HG02943 (cell line): ENCODE measurements around the gene OSBPL8.

Experiments
- ATAC-seq: cut with Tn5 transposase; IDR thresholded peaks from one replicate; pipeline ENCODE4 v1.9.1; 2021; ENCODE audit warnings: mild to moderate bottlenecking, low read depth, moderate library complexity; ENCODE audit not compliant: unreplicated experiment

OSBPL8 gene

GRCh38 chr12:76559400-76560085, at the start of gene OSBPL8:
Gene OSBPL8, minus strand, starts transcription at chr12:76559771. Its CDS starts 72,220 bp downstream, at chr12:76487551.
- peak; percentile 81 for ATAC-seq

- ATAC-seq: no peak
Observed at GRCh38 chr12:76608070-76608469, 48.5 kb upstream of the OSBPL8 start.

GRCh38 chr12:76595056-76595455, 35.5 kb upstream of the OSBPL8 start:
- ATAC-seq: no peak

- no peak for ATAC-seq
Observed at GRCh38 chr12:76591476-76591875, 31.9 kb upstream of the OSBPL8 start.

- ATAC-seq: no peak
Observed at GRCh38 chr12:76590131-76590530, 30.6 kb upstream of the OSBPL8 start.

GRCh38 chr12:76588881-76589565, 29.5 kb upstream of the OSBPL8 start:
- ATAC-seq: no peak

GRCh38 chr12:76587428-76588178, 28.0 kb upstream of the OSBPL8 start:
- no peak for ATAC-seq

GRCh38 chr12:76586764-76587395, 27.3 kb upstream of the OSBPL8 start:
- ATAC-seq: no peak

- ATAC-seq: no peak
Observed at GRCh38 chr12:76583301-76583700, 23.7 kb upstream of the OSBPL8 start.

- no peak for ATAC-seq
Observed at GRCh38 chr12:76573840-76574373, 14.3 kb upstream of the OSBPL8 start.

- ATAC-seq: no peak
Observed at GRCh38 chr12:76571256-76571655, 11.7 kb upstream of the OSBPL8 start.

- ATAC-seq: no peak
Observed at GRCh38 chr12:76569685-76570604, 10.4 kb upstream of the OSBPL8 start.

GRCh38 chr12:76568888-76569551, 9.4 kb upstream of the OSBPL8 start:
- ATAC-seq: no peak

GRCh38 chr12:76568130-76568529, 8.6 kb upstream of the OSBPL8 start:
- ATAC-seq: no peak

- ATAC-seq: no peak
Observed at GRCh38 chr12:76563061-76563460, 3.5 kb upstream of the OSBPL8 start.

GRCh38 chr12:76562130-76562529, 2.6 kb upstream of the OSBPL8 start:
- ATAC-seq: no peak

GRCh38 chr12:76560086-76560491, 518 bp upstream of the OSBPL8 start:
- ATAC-seq: peak; percentile 46

GRCh38 chr12:76558684-76559399, 729 bp downstream of the OSBPL8 start:
- ATAC-seq: peak; percentile 41
